ENCODE results near the gene AFF1.

GRCh38 chr4:87057835-87058355 lies 123.1 kb downstream of the AFF1 start:
- TF ChIP-seq, protein P1, sequence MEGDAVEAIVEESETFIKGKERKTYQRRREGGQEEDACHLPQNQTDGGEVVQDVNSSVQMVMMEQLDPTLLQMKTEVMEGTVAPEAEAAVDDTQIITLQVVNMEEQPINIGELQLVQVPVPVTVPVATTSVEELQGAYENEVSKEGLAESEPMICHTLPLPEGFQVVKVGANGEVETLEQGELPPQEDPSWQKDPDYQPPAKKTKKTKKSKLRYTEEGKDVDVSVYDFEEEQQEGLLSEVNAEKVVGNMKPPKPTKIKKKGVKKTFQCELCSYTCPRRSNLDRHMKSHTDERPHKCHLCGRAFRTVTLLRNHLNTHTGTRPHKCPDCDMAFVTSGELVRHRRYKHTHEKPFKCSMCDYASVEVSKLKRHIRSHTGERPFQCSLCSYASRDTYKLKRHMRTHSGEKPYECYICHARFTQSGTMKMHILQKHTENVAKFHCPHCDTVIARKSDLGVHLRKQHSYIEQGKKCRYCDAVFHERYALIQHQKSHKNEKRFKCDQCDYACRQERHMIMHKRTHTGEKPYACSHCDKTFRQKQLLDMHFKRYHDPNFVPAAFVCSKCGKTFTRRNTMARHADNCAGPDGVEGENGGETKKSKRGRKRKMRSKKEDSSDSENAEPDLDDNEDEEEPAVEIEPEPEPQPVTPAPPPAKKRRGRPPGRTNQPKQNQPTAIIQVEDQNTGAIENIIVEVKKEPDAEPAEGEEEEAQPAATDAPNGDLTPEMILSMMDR (IDR thresholded peaks at IDR 0.05) = no peak
- no peak for TF ChIP-seq POLR2A (IDR thresholded peaks at IDR 0.05)
